HG02885 (cell line): ENCODE measurements around the gene PARP14.
A peak's percentile ranks its signal among the peaks of the same experiment; 100 is the strongest.
"Not testable (repeated sequence)": the region's sequence is repeated elsewhere in the genome, so short reads cannot be mapped to it uniquely, and the experiment has no call there.

Experiments used
- ATAC-seq: cut with Tn5 transposase; IDR thresholded peaks from one replicate; pipeline ENCODE4 v1.9.1; 2021; ENCODE audit warnings: mild to moderate bottlenecking; ENCODE audit not compliant: unreplicated experiment, poor library complexity

PARP14 gene, protein sequence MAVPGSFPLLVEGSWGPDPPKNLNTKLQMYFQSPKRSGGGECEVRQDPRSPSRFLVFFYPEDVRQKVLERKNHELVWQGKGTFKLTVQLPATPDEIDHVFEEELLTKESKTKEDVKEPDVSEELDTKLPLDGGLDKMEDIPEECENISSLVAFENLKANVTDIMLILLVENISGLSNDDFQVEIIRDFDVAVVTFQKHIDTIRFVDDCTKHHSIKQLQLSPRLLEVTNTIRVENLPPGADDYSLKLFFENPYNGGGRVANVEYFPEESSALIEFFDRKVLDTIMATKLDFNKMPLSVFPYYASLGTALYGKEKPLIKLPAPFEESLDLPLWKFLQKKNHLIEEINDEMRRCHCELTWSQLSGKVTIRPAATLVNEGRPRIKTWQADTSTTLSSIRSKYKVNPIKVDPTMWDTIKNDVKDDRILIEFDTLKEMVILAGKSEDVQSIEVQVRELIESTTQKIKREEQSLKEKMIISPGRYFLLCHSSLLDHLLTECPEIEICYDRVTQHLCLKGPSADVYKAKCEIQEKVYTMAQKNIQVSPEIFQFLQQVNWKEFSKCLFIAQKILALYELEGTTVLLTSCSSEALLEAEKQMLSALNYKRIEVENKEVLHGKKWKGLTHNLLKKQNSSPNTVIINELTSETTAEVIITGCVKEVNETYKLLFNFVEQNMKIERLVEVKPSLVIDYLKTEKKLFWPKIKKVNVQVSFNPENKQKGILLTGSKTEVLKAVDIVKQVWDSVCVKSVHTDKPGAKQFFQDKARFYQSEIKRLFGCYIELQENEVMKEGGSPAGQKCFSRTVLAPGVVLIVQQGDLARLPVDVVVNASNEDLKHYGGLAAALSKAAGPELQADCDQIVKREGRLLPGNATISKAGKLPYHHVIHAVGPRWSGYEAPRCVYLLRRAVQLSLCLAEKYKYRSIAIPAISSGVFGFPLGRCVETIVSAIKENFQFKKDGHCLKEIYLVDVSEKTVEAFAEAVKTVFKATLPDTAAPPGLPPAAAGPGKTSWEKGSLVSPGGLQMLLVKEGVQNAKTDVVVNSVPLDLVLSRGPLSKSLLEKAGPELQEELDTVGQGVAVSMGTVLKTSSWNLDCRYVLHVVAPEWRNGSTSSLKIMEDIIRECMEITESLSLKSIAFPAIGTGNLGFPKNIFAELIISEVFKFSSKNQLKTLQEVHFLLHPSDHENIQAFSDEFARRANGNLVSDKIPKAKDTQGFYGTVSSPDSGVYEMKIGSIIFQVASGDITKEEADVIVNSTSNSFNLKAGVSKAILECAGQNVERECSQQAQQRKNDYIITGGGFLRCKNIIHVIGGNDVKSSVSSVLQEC (N-terminal part only)

GRCh38 chr3:122680475-122681283 lies at the start of gene PARP14:
PARP14 (plus strand) TSS chr3:122680839; CDS start chr3:122680884, 45 bp downstream.
- peak; percentile 50 for ATAC-seq

GRCh38 chr3:122635789-122636188 lies 44.9 kb upstream of the PARP14 start:
- ATAC-seq = no peak

- no peak for ATAC-seq
These were observed 43.9 kb upstream of the PARP14 start for GRCh38 chr3:122636697-122637096.

DNA sequence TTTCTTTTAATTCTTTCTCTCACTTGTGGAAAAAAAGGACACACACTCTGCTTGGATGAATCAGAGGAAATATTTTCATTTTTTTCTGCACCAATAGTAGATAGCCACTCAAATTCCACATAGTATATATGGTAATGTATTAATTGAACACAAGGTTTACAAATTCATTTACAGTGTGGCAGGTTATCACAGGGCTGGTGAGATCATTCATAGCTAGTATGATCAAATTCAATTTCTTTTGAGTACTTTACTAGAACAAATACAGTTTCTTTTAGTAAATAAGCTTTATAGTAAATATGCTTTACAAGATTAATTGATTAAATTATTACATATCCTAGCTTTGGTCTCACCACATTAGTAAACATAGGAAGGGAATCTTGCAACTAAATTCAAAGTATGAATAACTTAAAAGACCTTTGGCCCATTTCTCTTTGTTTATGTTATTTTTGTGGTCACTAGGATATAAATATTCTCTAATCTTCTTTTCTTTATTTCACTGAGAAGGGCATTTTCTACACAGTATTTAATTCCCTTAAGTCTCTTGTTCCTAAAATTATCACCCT lies 40.1 kb upstream of the PARP14 start:
- ATAC-seq = no peak

- ATAC-seq = peak; percentile 83
These were observed 37.7 kb upstream of the PARP14 start for GRCh38 chr3:122642935-122643334.

- no peak for ATAC-seq
These were observed 34.3 kb upstream of the PARP14 start for GRCh38 chr3:122646146-122646988.

DNA sequence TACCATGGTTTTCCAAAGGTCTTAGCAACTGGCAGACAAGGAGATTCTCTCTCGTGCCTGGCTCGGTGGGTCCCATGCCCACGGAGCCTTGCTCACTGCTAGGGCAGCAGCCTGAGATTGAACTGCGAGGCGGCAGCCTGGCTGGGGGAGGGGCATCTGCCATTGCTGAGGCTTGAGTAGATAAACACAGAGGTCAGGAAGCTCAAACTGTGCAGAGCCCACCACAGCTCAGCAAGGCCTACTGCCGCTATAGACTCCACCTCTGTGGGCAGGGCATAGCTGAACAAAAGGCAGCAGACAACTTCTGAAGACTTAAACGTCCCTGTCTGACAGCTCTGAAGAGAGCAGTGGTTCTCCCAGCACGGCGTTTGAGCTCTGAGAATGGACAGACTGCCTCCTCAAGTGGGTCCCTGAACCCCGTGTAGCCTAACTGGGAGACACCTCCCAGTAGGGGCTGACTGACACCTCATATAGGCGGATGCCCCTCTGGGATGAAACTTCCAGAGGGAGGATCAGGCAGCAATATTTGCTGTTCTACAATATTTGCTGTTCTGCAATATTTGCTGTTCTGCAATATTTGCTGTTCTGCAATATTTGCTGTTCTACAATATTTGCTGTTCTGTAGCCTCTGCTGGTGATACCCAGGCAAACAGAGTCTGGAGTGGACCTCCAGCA lies 29.3 kb upstream of the PARP14 start:
- not testable (repeated sequence) for ATAC-seq

DNA sequence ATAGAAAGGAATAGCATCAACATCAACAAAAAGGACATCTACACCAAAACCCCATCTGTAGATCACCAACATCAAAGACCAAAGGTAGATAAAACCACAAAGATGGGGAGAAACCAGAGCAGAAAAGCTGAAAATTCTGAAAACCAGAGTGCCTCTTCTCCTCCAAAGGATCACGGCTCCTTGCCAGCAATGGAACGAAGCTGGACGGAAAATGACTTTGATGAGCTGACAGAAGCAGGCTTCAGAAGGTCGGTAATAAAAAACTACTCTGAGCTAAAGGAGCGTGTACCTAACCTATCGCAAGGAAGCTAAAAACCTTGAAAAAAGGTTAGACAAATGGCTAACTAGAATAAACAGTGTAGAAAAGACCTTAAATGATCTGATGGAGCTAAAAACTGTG lies 28.7 kb upstream of the PARP14 start:
- not testable (repeated sequence) for ATAC-seq

GRCh38 chr3:122658336-122658735 lies 22.3 kb upstream of the PARP14 start:
- ATAC-seq = not testable (repeated sequence)

- no peak for ATAC-seq
These were observed 20.2 kb upstream of the PARP14 start for GRCh38 chr3:122660297-122660974.

DNA sequence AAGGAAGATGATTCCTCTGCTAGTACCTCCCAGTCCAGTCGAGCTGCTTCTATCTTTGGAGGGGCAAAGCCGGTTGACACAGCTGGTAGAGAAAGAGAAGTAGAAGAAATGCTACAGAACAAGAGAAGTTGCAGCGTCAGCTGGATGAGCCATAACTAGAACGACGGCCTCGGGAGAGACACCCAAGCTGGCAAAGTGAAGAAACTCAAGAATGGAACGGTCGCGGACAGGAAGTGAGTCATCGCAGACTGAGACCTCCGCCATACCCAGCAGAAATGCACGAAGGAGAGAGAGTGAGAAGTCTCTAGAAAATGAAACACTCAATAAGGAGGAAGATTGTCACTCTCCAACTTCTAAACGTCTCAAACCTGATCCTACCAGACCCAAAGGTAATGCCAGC lies 19.0 kb upstream of the PARP14 start:
- peak; percentile 55 for ATAC-seq

DNA sequence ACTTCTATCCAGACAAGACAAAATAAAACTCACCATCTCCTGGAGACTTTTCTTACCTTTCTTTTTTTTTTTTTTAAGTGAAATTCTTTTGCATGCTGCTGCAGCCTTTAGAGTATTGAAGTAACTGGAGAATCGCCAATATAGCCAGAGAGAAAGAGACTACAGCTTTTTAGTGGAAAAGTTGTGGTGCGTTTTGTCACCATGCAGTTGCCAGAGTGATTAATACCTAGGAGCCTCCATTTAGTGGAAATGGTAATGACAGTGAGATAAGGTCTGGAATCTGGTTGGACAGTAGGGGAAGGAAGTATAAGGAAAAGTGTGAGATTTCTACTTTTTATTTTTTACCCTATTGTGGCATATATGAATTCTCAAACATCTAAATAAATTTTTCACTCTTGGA lies 18.1 kb upstream of the PARP14 start:
- no peak for ATAC-seq

DNA sequence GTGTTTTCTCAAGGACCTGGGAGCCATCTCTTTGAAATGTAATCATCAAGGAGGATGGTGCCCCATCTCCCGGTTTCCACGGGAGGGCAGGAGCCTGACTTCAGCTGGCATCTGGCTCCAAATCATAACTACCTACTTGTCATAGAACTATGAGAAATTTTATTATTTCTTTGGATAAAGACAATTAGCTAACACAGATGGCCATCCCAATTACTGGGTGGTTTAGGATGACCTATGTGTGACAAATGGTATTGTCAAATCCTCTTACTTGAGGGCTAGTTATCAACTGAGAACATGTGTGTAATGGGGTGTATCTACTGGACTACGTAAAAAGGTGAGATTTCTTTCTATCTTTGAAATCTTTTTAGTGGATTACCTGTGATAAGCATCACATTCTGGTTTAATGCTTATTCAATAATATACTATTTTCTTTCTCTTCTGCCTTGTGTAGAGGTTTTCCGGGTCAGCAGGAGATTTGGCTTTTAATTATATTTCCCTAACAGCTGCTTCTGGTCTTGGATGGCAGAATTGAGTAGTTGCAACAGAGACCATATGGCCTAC lies 15.3 kb upstream of the PARP14 start:
- no peak for ATAC-seq

DNA sequence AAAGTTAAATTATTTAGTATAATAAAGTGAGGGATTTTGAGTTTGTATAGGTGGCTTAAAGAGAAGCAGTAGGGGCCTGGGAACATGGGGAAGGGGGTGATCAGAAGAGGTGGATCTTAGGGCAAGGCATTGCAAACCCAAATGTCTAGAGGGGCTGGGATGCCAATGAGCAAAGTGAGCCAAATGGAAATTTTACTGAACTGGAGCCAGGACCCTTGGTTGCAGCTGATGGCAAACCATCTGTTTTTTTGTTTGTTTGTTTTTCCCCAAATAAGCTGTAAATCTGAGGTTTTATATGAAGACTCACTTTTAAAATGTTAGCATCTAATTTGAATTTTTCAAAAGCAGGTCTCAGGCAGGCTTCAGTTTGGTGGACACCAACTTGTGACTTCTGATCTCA lies 14.8 kb upstream of the PARP14 start:
- no peak for ATAC-seq

DNA sequence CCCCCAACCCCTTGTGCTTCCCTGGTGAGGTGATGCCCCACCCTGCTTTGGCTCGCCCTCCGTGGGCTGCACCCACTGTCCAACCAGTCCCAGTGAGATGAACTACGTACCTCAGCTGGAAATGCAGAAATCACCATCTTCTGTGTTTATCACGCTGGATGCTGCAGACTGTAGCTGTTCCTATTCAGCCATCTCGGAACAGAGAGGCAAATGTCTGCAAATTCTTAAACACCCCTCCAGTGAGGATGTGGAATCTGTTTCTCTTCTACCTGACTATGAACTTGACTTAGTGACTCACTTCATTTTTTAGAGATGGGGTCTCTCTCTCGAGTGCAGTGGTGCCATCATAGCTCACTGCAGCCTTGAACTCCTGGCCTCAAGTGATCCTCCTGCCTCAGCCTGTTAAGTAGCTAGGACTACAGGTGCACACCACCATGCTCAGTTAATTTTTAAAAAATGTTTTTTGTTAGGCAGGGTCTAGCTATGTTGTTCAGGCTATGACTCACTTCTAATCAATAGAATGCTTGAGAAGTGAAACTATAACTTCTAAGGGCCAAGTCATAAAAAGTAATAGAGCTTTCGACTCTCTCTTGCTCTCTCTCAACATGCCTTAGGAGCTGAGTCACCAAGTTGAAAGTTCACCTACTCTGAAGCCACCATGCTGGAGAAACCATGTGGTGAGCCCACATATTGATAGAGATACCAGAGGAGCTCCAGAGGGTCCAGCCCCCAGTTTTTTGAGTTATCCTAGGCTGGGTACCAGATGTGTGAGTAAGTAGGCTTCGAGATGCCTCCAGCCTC lies 11.5 kb upstream of the PARP14 start:
- ATAC-seq = peak; percentile 78

GRCh38 chr3:122671553-122671952 lies 9.1 kb upstream of the PARP14 start:
- no peak for ATAC-seq
